Gastrocnemius medialis (tissue), 4 donors: ENCODE results near the gene USP32.
"Not testable (repeated sequence)": the region's sequence is repeated elsewhere in the genome, so short reads cannot be mapped to it uniquely, and the experiment has no call there.

ENCODE experiments used
- CTCF ChIP-seq, 5 experiments: fragments of 450-650 bp in 3 of 5; fragments of 200-600 bp in 2 of 5; sonication (generic) in 2 of 5; IDR thresholded peaks in 4 of 5; conservative IDR thresholded peaks in 1 of 5; 1 replicate in 4 of 5; 2 replicates in 1 of 5; pipeline ENCODE4 v1.5.1; 2016 to 2019; ENCODE audit warnings: antibody characterized with exemption in 5 of 5, mild to moderate bottlenecking in 3 of 5, moderate library complexity in 3 of 5
- POLR2A ChIP-seq, 2 donors: fragments of 450-650 bp; IDR thresholded peaks; one replicate each; pipeline ENCODE4 v1.6.1; 2017; ENCODE audit warnings: antibody characterized with exemption in 2 of 2, mild to moderate bottlenecking in 2 of 2, moderate library complexity in 2 of 2

- TF ChIP-seq CTCF (IDR thresholded peaks at IDR 0.05 in 4 of 5, conservative IDR thresholded peaks at IDR 0.05 in 1 of 5); POLR2A (IDR thresholded peaks at IDR 0.05): not testable (repeated sequence)
Measured at GRCh38 chr17:60176763-60177162, 215.2 kb downstream of the USP32 start.
